K562 (cell line): ENCODE measurements around the gene FAM171A1. TPM values are rescaled to one million over a fixed set of nuclear protein-coding genes. Genes with fewer than 3 reads are reported as not detected.
"Not testable (repeated sequence)": the region's sequence is repeated elsewhere in the genome, so short reads cannot be mapped to it uniquely, and the experiment has no call there.

Experiments used
- ATAC-seq: fragments of 200-7000 bp; cut with Tn5 transposase; 3 replicates; pipeline ENCODE4 v1.9.1; 2020; ENCODE audit warnings: moderate library complexity
- BruUV-seq: library from RNA; stranded (reverse); fragments of 400-500 nt; replicated peaks from 2 replicates; lab custom pipeline; 2021; lab: Mats Ljungman, UMichigan
- CTCF ChIA-PET: fragments of 300-600 bp; formaldehyde crosslinking; extraction: SDS; loops from one replicate; lab custom pipeline; 2021; ENCODE audit warnings: low intra/inter-chr PET ratio; lab: Yijun Ruan, JAX
- POLR2A ChIA-PET: fragments of 300-600, 350-650 bp; sonication (Branson Sonifier 250); formaldehyde crosslinking; extraction: SDS; loops from one replicate; lab custom pipeline; 2021; ENCODE audit warnings: antibody characterized with exemption, inconsistent platforms; lab: Yijun Ruan, JAX
- DNase-seq, 4 experiments: peaks; one replicate each; pipeline versions ENCODE4 v3.0.0 to v3.0.0-alpha.2; 2011 to 2018; ENCODE audit warnings: low spot score in 3 of 4, mixed read lengths in 3 of 4; ENCODE audit errors: extremely low read depth in 1 of 4
- FAIRE-seq: peaks from 2 replicates; lab custom pipeline; 2011; peaks lifted over from hg19 to GRCh38; lab: Jason Lieb, UNC
- H2AFZ ChIP-seq: 2 replicates; pipeline ENCODE4 v1.6.0; 2011; ENCODE audit warnings: low read depth, low read length, control low read depth, inconsistent platforms
- H3K27ac ChIP-seq: fragments of 200-600 bp; 3 replicates; pipeline ENCODE4 v1.8.0; 2011; ENCODE audit warnings: low read depth, mild to moderate bottlenecking, control low read depth, inconsistent platforms, low read length, moderate library complexity, mixed read lengths; ENCODE audit errors: extremely low read depth
- H3K27me3 ChIP-seq, 2 experiments: fragments of 300-600 bp in 1 of 2; 2 replicates in 1 of 2; 3 replicates in 1 of 2; pipeline versions ENCODE4 v1.6.0 to v1.8.0; 2011; ENCODE audit warnings: inconsistent platforms in 2 of 2, low read length in 2 of 2, mild to moderate bottlenecking in 1 of 2, mixed read lengths in 1 of 2, moderate library complexity in 1 of 2; ENCODE audit not compliant: control insufficient read depth in 2 of 2, insufficient read depth in 2 of 2
- H3K36me3 ChIP-seq: fragments of 300-600 bp; 3 replicates; pipeline ENCODE4 v1.8.0; 2011; ENCODE audit warnings: mild to moderate bottlenecking, low read length, inconsistent platforms; ENCODE audit not compliant: control insufficient read depth, insufficient read depth
- H3K4me1 ChIP-seq, 2 experiments: fragments of 200-600 bp in 1 of 2; replicated peaks in 1 of 2; 2 replicates in 1 of 2; 3 replicates in 1 of 2; pipeline versions ENCODE4 v1.5.1 to v1.8.0; 2011; ENCODE audit warnings: inconsistent platforms in 2 of 2, low read length in 2 of 2, mild to moderate bottlenecking in 1 of 2, mixed read lengths in 1 of 2, moderate library complexity in 1 of 2; ENCODE audit not compliant: control insufficient read depth in 2 of 2, insufficient read depth in 2 of 2
- H3K4me2 ChIP-seq: 2 replicates; pipeline ENCODE4 v1.6.1; 2011; ENCODE audit warnings: low read length, control low read depth, inconsistent platforms, mixed read lengths; ENCODE audit not compliant: insufficient read depth
- H3K4me3 ChIP-seq: fragments of 200-600 bp; sonication (generic), shearing (Covaris generic); 2 replicates; pipeline ENCODE4 v1.5.1; 2016; ENCODE audit warnings: control low read depth, inconsistent platforms
- H3K79me2 ChIP-seq: fragments of 200-600 bp; 3 replicates; pipeline ENCODE4 v1.8.0; 2011; ENCODE audit warnings: low read length, inconsistent platforms; ENCODE audit not compliant: control insufficient read depth, insufficient read depth
- H3K9ac ChIP-seq, 2 experiments: 2 replicates each; pipeline versions ENCODE4 v1.6.0 to v1.6.1; 2011; ENCODE audit warnings: low read depth in 2 of 2, low read length in 2 of 2, control low read depth in 1 of 2, inconsistent platforms in 1 of 2, mild to moderate bottlenecking in 1 of 2, mixed read lengths in 1 of 2; ENCODE audit not compliant: insufficient read depth in 1 of 2
- H3K9me1 ChIP-seq: one replicate; pipeline ENCODE4 v1.6.0; 2011; ENCODE audit warnings: inconsistent platforms, mild to moderate bottlenecking, low read length, moderate library complexity; ENCODE audit not compliant: control insufficient read depth, insufficient read depth
- H3K9me3 ChIP-seq: replicated peaks from 2 replicates; pipeline ENCODE4 v1.5.1; 2011; ENCODE audit warnings: low read depth, low read length, inconsistent platforms; ENCODE audit not compliant: control insufficient read depth, insufficient read depth
- H4K20me1 ChIP-seq: replicated peaks from 2 replicates; pipeline ENCODE4 v1.6.1; 2011; ENCODE audit warnings: low read length, inconsistent platforms, mixed read lengths; ENCODE audit not compliant: control insufficient read depth, insufficient read depth
- ADNP ChIP-seq: fragments of 200-800 bp; sonication (Bioruptor generic); IDR thresholded peaks from 2 replicates; pipeline ENCODE4 v1.6.1; 2016; ENCODE audit warnings: missing genetic modification characterization, missing compliant biosample characterization
- ZNF146 ChIP-seq: IDR thresholded peaks from one replicate; pipeline ENCODE4 v1.6.1; 2018; ENCODE audit warnings: missing compliant biosample characterization; ENCODE audit not compliant: unreplicated experiment
- ZNF354B ChIP-seq: fragments of 250-450 bp; sonication (Bioruptor Pico); IDR thresholded peaks from 2 replicates; pipeline ENCODE4 v1.4.0; 2020
- ZNF507 ChIP-seq: conservative IDR thresholded peaks from 2 replicates; pipeline ENCODE4 v1.6.1; 2017; ENCODE audit warnings: missing genetic modification characterization, missing compliant biosample characterization
- in situ Hi-C: fragments of 300-500 bp; cut with MboI; formaldehyde crosslinking; loops from 4 replicates; pipeline ENCODE4 v1.15.0; 2018; ENCODE audit warnings: inconsistent platforms, mixed read lengths
- intact Hi-C: fragments of 100-400 bp; cut with micrococcal nuclease; formaldehyde crosslinking; loops from 2 replicates; pipeline ENCODE4 v1.14.2; 2022
- polyA plus RNA-seq, 8 experiments: library from polyadenylated mRNA; depleted of rRNA in 4 of 8; stranded (reverse) in 5 of 8; unstranded in 3 of 8; fragments of >200 nt; fragmentation: Nextera tagmentation in 2 of 8; fragmentation: Illumina TruSeq in 1 of 8; extraction: Ambion mirVana in 2 of 8; extraction: Trizol in 1 of 8; gene quantifications; 2 replicates each; pipeline versions ENCODE4 v1.2.1 to v1.2.3, GENCODE V29; 2011 to 2014; ENCODE audit warnings: inconsistent platforms in 1 of 8, missing spikeins in 1 of 8
- total RNA-seq, 7 experiments: library from RNA; depleted of rRNA in 6 of 7; stranded (reverse); fragments of >200 nt in 6 of 7; fragmentation: Illumina TruSeq in 2 of 7; extraction: Trizol in 2 of 7; gene quantifications; 2 replicates each; pipeline versions ENCODE4 v1.2.1 to v1.2.3, GENCODE V29; 2011 to 2021; ENCODE audit warnings: low replicate concordance in 1 of 7

FAM171A1 gene
- total and polyA plus RNA-seq, 9 of the 15 experiments (the other 6 are each of a cell fraction or from before 2014, with no cell fraction given), result 0.51 to 8.2 (median 4.8) TPM

GRCh38 chr10:15401382-15401781 is 30.3 kb upstream of the FAM171A1 start:
- in situ Hi-C loops (no loop called here), intact Hi-C loops (no loop called here)
- H3K36me3 ChIP-seq, result no peaks in the 10 kb centered on the region
- H3K79me2 ChIP-seq, result no peaks in the 10 kb centered on the region
- no peaks in the 10 kb centered on the region for H3K9me3 ChIP-seq
- H3K9me1 ChIP-seq, result no peaks in the 10 kb centered on the region
- DNase-seq (no peak), FAIRE-seq (no peak), ATAC-seq (no peak)
- H3K4me3 ChIP-seq, result no peak overlapping the region
- no peaks in the 10 kb centered on the region for H4K20me1 ChIP-seq
- no peak overlapping the region for H3K27ac ChIP-seq
- H3K27me3 ChIP-seq, result no peaks in the 10 kb centered on the region
- H3K4me2 ChIP-seq, result no peak overlapping the region
- H3K4me1 ChIP-seq, result no peaks in the 10 kb centered on the region
- CTCF ChIA-PET, result no interaction called here
- POLR2A ChIA-PET, result no interaction called here
- no peak overlapping the region for H2AFZ ChIP-seq
- no TSS peak for BruUV-seq
- no peak overlapping the region for H3K9ac ChIP-seq
- TF ChIP-seq ADNP (tag) (no peak), ZNF354B (CRISPR knock-in tag) (peak; percentile 54; the same call in 1 of the 2 replicates), ZNF507 (tag) (peak; percentile 98)

- peak; percentile 74 for TF ChIP-seq ZNF146
- H3K4me3 ChIP-seq, H3K9me1 ChIP-seq, ATAC-seq, H3K36me3 ChIP-seq, H3K9ac ChIP-seq, H3K4me1 ChIP-seq, in situ Hi-C loops, H3K27ac ChIP-seq, H3K4me2 ChIP-seq, H3K27me3 ChIP-seq, H3K79me2 ChIP-seq, intact Hi-C loops, FAIRE-seq, DNase-seq, H3K9me3 ChIP-seq, POLR2A ChIA-PET, CTCF ChIA-PET, H4K20me1 ChIP-seq, H2AFZ ChIP-seq, BruUV-seq: not testable (repeated sequence)
Measured at GRCh38 chr10:15400461-15400860, 29.4 kb upstream of the FAM171A1 start.
